Esophagus squamous epithelium (tissue), 5 donors: Measurements from ENCODE around the gene CALY. TPM values are rescaled to one million over a fixed set of nuclear protein-coding genes. Genes with fewer than 3 reads are reported as not detected.

Experiments
- DNase-seq: peaks from one replicate; lab custom pipeline; 2025; lab: John Stamatoyannopoulos, UW
- H3K27ac ChIP-seq, 4 donors: fragments of 200-600 bp; sonication (generic); one replicate each; pipeline ENCODE4 v1.5.1; 2016 to 2019; ENCODE audit warnings: mild to moderate bottlenecking in 1 of 4
- H3K27me3 ChIP-seq, 4 donors: fragments of 200-600 bp; sonication (generic); 1 replicate in 3 of 4; 2 replicates in 1 of 4; pipeline versions ENCODE4 v1.5.1 to v1.6.0; 2017 to 2021; ENCODE audit warnings: antibody characterized with exemption in 1 of 4
- H3K36me3 ChIP-seq, 3 donors: fragments of 200-600 bp; sonication (generic); one replicate each; pipeline ENCODE4 v1.5.1; 2016 to 2019
- H3K4me1 ChIP-seq, 3 donors: fragments of 200-600 bp; sonication (generic); one replicate each; pipeline ENCODE4 v1.5.1; 2017 to 2019
- H3K4me3 ChIP-seq, 4 donors: fragments of 200-600 bp; sonication (generic); 1 replicate in 3 of 4; 2 replicates in 1 of 4; pipeline ENCODE4 v1.5.1; 2016 to 2019; ENCODE audit warnings: mild to moderate bottlenecking in 2 of 4, moderate library complexity in 1 of 4
- H3K9me3 ChIP-seq, 3 donors: fragments of 200-600 bp; sonication (generic); one replicate each; pipeline ENCODE4 v1.5.1; 2016 to 2019
- CTCF ChIP-seq, 6 experiments: fragments of 450-650 bp in 4 of 6; fragments of 200-600 bp in 2 of 6; sonication (generic) in 2 of 6; IDR thresholded peaks; one replicate each; pipeline ENCODE4 v1.5.1; 2016 to 2019; ENCODE audit warnings: antibody characterized with exemption in 6 of 6, mild to moderate bottlenecking in 4 of 6, moderate library complexity in 4 of 6
- POLR2A ChIP-seq, 4 donors: fragments of 450-650 bp; IDR thresholded peaks; one replicate each; pipeline ENCODE4 v1.6.1; 2017; ENCODE audit warnings: antibody characterized with exemption in 4 of 4, mild to moderate bottlenecking in 4 of 4, moderate library complexity in 3 of 4
- WGBS, 2 donors: methylation state at CpG; one replicate each; pipeline ENCODE4 v1.1.5; 2018; 5-methylcytosine and 5-hydroxymethylcytosine counted together
- intact Hi-C: fragments of 100-400 bp; cut with DNase I; formaldehyde crosslinking; loops from one replicate; pipeline ENCODE4 v1.15.0; 2022
- total RNA-seq, 4 donors: library from RNA; depleted of rRNA; stranded (reverse); fragments of >200 nt; gene quantifications; one replicate each; pipeline ENCODE4 v1.1.0, GENCODE V29; 2016
- donor health status: DM: yes; HTN: yes; CAD: no.

The CALY gene
- total RNA-seq, 4 donors from 2014 or later, result not detected

- Histone ChIP-seq H3K4me3 (no peak overlapping the region), H3K4me1 (peaks cover 0 to 6% (median 0%) of the 10 kb centered on the region in 3 donors), H3K27ac (no peak overlapping the region), H3K36me3 (peaks cover 49 to 90% (median 64%) of the 10 kb centered on the region in 3 donors), H3K9me3 (no peaks in the 10 kb centered on the region), H3K27me3 (no peaks in the 10 kb centered on the region)
- intact Hi-C loops, result no loop called here
- TF ChIP-seq CTCF (IDR thresholded peaks at IDR 0.05) (no peak), POLR2A (IDR thresholded peaks at IDR 0.05) (no peak)
- WGBS, 2 donors, result 86% methylated on average over 13 to 14 of the region's 15 CpGs
- no peak for DNase-seq
Observed at GRCh38 chr10:133294189-133294588, 42.5 kb downstream of the CALY start.

GRCh38 chr10:133293810-133294119 is 42.9 kb downstream of the CALY start:
- Histone ChIP-seq H3K27me3 (no peaks in the 10 kb centered on the region), H3K36me3 (peaks cover 47 to 90% (median 64%) of the 10 kb centered on the region in 3 donors), H3K4me3 (no peak overlapping the region), H3K27ac (peak overlapping the region in 1 of 4 donors; percentile 44), H3K4me1 (peaks cover 0 to 6% (median 0%) of the 10 kb centered on the region in 3 donors), H3K9me3 (no peaks in the 10 kb centered on the region)
- no peak for TF ChIP-seq POLR2A (IDR thresholded peaks at IDR 0.05)
- TF ChIP-seq CTCF (IDR thresholded peaks at IDR 0.05), result no peak
- 84 to 91% methylated on average over 2 to 10 of the region's 10 CpGs for WGBS, 2 donors
- DNase-seq, result no peak
- intact Hi-C loops, result no loop called here

GRCh38 chr10:133292919-133293809 is 43.5 kb downstream of the CALY start:
- H3K36me3 ChIP-seq, result peaks cover 46 to 90% (median 64%) of the 10 kb centered on the region in 3 donors
- H3K4me3 ChIP-seq, result no peak overlapping the region
- DNase-seq, result no peak
- H3K4me1 ChIP-seq, result peaks cover 0 to 6% (median 0%) of the 10 kb centered on the region in 3 donors
- TF ChIP-seq CTCF (IDR thresholded peaks at IDR 0.05) (no peak), POLR2A (IDR thresholded peaks at IDR 0.05) (no peak)
- intact Hi-C loops, result no loop called here
- no peaks in the 10 kb centered on the region for H3K27me3 ChIP-seq
- 54 to 56% methylated on average over 3 to 9 of the region's 38 CpGs for WGBS, 2 donors
- H3K9me3 ChIP-seq, result no peaks in the 10 kb centered on the region
- peak overlapping the region in 1 of 4 donors; percentile 44 for H3K27ac ChIP-seq

- DNase-seq, result no peak
- Histone ChIP-seq H3K36me3 (peaks cover 46 to 90% (median 60%) of the 10 kb centered on the region in 3 donors), H3K27me3 (no peaks in the 10 kb centered on the region), H3K4me3 (no peak overlapping the region), H3K27ac (no peak overlapping the region), H3K9me3 (no peaks in the 10 kb centered on the region), H3K4me1 (peaks cover 0 to 6% (median 0%) of the 10 kb centered on the region in 3 donors)
- 98 to 100% methylated on average over 6 to 7 of the region's 24 CpGs for WGBS, 2 donors
- intact Hi-C loops, result no loop called here
- TF ChIP-seq CTCF (IDR thresholded peaks at IDR 0.05) (no peak), POLR2A (IDR thresholded peaks at IDR 0.05) (no peak)
Observed at GRCh38 chr10:133289761-133290160, 46.9 kb downstream of the CALY start.

- intact Hi-C loops, result no loop called here
- Histone ChIP-seq H3K27ac (no peak overlapping the region), H3K36me3 (peaks cover 49 to 90% (median 69%) of the 10 kb centered on the region in 3 donors), H3K27me3 (no peaks in the 10 kb centered on the region), H3K4me3 (no peak overlapping the region), H3K9me3 (no peaks in the 10 kb centered on the region), H3K4me1 (peaks cover 0 to 3% (median 0%) of the 10 kb centered on the region in 3 donors)
- TF ChIP-seq POLR2A (IDR thresholded peaks at IDR 0.05) (no peak), CTCF (IDR thresholded peaks at IDR 0.05) (no peak)
- DNase-seq, result no peak
- WGBS, 2 donors, result 95% methylated on average over 16 to 17 of the region's 46 CpGs
Observed at GRCh38 chr10:133287832-133288500, 48.7 kb downstream of the CALY start.
